ENCODE results near the gene CDCA7L.
"Not testable (repeated sequence)": the region's sequence is repeated elsewhere in the genome, so short reads cannot be mapped to it uniquely, and the experiment has no call there.

Gene CDCA7L

GRCh38 chr7:21943436-21943835 lies 2.3 kb downstream of the CDCA7L start:
- no peak for DNase-seq

- no peak for DNase-seq
Observed at GRCh38 chr7:21942955-21943354, 2.7 kb downstream of the CDCA7L start.

GRCh38 chr7:21941611-21942141 lies 4.0 kb downstream of the CDCA7L start:
- DNase-seq: no peak

- DNase-seq: no peak
Observed at GRCh38 chr7:21939858-21940372, 5.8 kb downstream of the CDCA7L start.

- no peak for DNase-seq
Observed at GRCh38 chr7:21939136-21939857, 6.4 kb downstream of the CDCA7L start.

- DNase-seq: no peak
Observed at GRCh38 chr7:21938463-21938862, 7.2 kb downstream of the CDCA7L start.

- DNase-seq: no peak
Observed at GRCh38 chr7:21934808-21935207, 10.9 kb downstream of the CDCA7L start.

- not testable (repeated sequence) for DNase-seq
Observed at GRCh38 chr7:21933293-21933692, 12.4 kb downstream of the CDCA7L start.

- DNase-seq: no peak
Observed at GRCh38 chr7:21927693-21928092, 18.0 kb downstream of the CDCA7L start.

GRCh38 chr7:21926448-21926847 lies 19.3 kb downstream of the CDCA7L start:
- no peak for DNase-seq

- DNase-seq: no peak
Observed at GRCh38 chr7:21923658-21924057, 22.0 kb downstream of the CDCA7L start.

GRCh38 chr7:21922605-21923004 lies 23.1 kb downstream of the CDCA7L start:
- no peak for DNase-seq

- DNase-seq: no peak
Observed at GRCh38 chr7:21920936-21921335, 24.8 kb downstream of the CDCA7L start.

GRCh38 chr7:21918216-21918615 lies 27.5 kb downstream of the CDCA7L start:
- DNase-seq: no peak

GRCh38 chr7:21916629-21917028 lies 29.1 kb downstream of the CDCA7L start:
- DNase-seq: no peak

- no peak for DNase-seq
Observed at GRCh38 chr7:21916176-21916575, 29.5 kb downstream of the CDCA7L start.

GRCh38 chr7:21915140-21915539 lies 30.6 kb downstream of the CDCA7L start:
- no peak for DNase-seq

- no peak for DNase-seq
Observed at GRCh38 chr7:21914671-21915070, 31.0 kb downstream of the CDCA7L start.

GRCh38 chr7:21912931-21913780 lies 32.5 kb downstream of the CDCA7L start:
- DNase-seq: no peak

GRCh38 chr7:21912305-21912704 lies 33.4 kb downstream of the CDCA7L start:
- DNase-seq: no peak

GRCh38 chr7:21911341-21911875 lies 34.3 kb downstream of the CDCA7L start:
- DNase-seq: no peak

- DNase-seq: no peak
Observed at GRCh38 chr7:21910253-21910652, 35.4 kb downstream of the CDCA7L start.

GRCh38 chr7:21908746-21909145 lies 37.0 kb downstream of the CDCA7L start:
- DNase-seq: no peak
